ENCODE results near the gene SRGAP3.
A peak's percentile ranks its signal among the peaks of the same experiment; 100 is the strongest.

SRGAP3 gene

GRCh38 chr3:8964436-8965370 is 284.7 kb downstream of the SRGAP3 start:
- no peak for DNase-seq (ENCODE audit: low read depth)

GRCh38 chr3:8963137-8963853 is 286.2 kb downstream of the SRGAP3 start, which contains the start of gene RAD18:
RAD18 (minus strand) TSS chr3:8963472; CDS start chr3:8963385, 87 bp downstream.
- DNase-seq (ENCODE audit: low read depth), result peak; percentile 90

GRCh38 chr3:8962226-8962861 is 287.1 kb downstream of the SRGAP3 start:
- DNase-seq (ENCODE audit: low read depth), result no peak

GRCh38 chr3:8959668-8960067 is 289.8 kb downstream of the SRGAP3 start:
- DNase-seq (ENCODE audit: low read depth), result no peak

GRCh38 chr3:8954938-8955763 is 294.3 kb downstream of the SRGAP3 start:
- DNase-seq (ENCODE audit: low read depth), result no peak

GRCh38 chr3:8953313-8953712 is 296.1 kb downstream of the SRGAP3 start:
- no peak for DNase-seq (ENCODE audit: low read depth)

GRCh38 chr3:8952130-8952529 is 297.3 kb downstream of the SRGAP3 start:
- no peak for DNase-seq (ENCODE audit: low read depth)

- no peak for DNase-seq (ENCODE audit: low read depth)
Observed at GRCh38 chr3:8945890-8946600, 303.4 kb downstream of the SRGAP3 start.

- no peak for DNase-seq (ENCODE audit: low read depth)
Observed at GRCh38 chr3:8942746-8943488, 306.5 kb downstream of the SRGAP3 start.

- DNase-seq (ENCODE audit: low read depth), result no peak
Observed at GRCh38 chr3:8942115-8942514, 307.3 kb downstream of the SRGAP3 start.

- DNase-seq (ENCODE audit: low read depth), result no peak
Observed at GRCh38 chr3:8938021-8938420, 311.4 kb downstream of the SRGAP3 start.

- DNase-seq (ENCODE audit: low read depth), result no peak
Observed at GRCh38 chr3:8937064-8938020, 312.1 kb downstream of the SRGAP3 start.

GRCh38 chr3:8932507-8932906 is 316.9 kb downstream of the SRGAP3 start:
- no peak for DNase-seq (ENCODE audit: low read depth)

- no peak for DNase-seq (ENCODE audit: low read depth)
Observed at GRCh38 chr3:8931342-8931741, 318.1 kb downstream of the SRGAP3 start.
